Measurements from ENCODE around the gene FBXO38. TPM values are rescaled to one million over a fixed set of nuclear protein-coding genes. Genes with fewer than 3 reads are reported as not detected.

The FBXO38 gene
- total RNA-seq, 8 experiments from 2014 or later = 28.0 to 62.0 (median 37.5) TPM

DNA sequence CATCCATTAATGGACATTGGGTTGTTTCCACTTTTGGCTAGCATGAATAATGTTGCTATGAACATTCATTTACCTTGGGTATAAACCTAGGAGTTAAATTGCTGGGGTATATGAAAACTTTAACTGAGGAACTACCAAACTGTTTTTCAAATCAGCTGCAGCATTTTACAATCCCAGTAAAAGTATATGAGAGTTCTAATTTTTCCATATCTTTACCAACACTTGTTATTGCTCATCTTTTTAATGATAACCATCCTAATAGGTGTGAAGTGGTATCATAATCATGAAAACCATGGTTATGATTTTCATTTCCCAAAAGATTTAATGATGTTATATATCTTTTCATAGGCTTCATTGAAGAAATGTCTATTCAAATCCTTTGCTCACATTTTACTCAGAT is 15.5 kb upstream of the FBXO38 start:
- Histone ChIP-seq H3K27ac (no peak overlapping the region), H3K4me3 (no peak overlapping the region), H3K4me1 (replicated peaks in 1 of 2) (no peaks in the 10 kb centered on the region)
- no peak for ATAC-seq (replicated peaks in 6 of 8)
- in situ Hi-C loops (cut with MboI; ENCODE audit: low pct_unique_long_range_greater_than_20kb in 2 of 9, low sequenced_read_pairs in 9 of 9, unreplicated experiment in 9 of 9) = loop anchor here in 2 of 9 experiments (5.0 to 25.0 kb wide), 2 partner anchors 181 to 191 kb away; no protein-coding TSS in a partner anchor

DNA sequence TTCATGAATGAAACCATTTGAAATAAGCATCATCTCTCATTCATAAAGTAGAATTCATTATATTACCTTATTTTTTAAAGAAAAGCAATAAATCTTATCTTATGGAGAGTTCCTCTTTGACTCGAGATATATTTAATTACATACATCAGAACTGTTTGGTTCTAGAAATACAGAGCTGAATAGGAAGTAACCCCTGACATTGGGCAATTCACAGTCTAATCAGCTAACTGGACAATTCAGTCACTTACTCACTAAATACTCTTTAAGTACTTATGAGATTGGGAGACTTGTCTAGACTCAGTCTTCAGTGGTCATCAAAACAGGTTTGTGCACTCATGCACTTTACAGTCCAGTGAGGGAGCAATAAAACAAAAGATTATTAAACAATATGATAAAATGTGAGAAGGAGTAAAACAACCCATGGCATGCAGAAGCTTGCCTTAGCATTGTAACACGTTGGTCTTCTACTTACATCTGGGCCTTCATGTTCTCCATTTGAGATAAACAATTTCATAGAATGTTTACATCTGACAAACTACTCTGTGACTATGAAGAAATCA is 11.5 kb upstream of the FBXO38 start:
- Histone ChIP-seq H3K27ac (no peak overlapping the region), H3K4me3 (no peak overlapping the region), H3K4me1 (replicated peaks in 1 of 2) (no peaks in the 10 kb centered on the region)
- no peak for ATAC-seq (replicated peaks in 6 of 8)
- in situ Hi-C loops (cut with MboI; ENCODE audit: low pct_unique_long_range_greater_than_20kb in 2 of 9, low sequenced_read_pairs in 9 of 9, unreplicated experiment in 9 of 9) = loop anchor here in 1 of 9 experiments (25.0 kb wide), 1 partner anchor 185 kb away; no protein-coding TSS in a partner anchor
- WGBS, 10 experiments = 46 to 100% (median 75%) methylated on average over 1 to 2 of the region's 2 CpGs; no CpG with 5 or more reads in 1 of the 10 experiments

DNA sequence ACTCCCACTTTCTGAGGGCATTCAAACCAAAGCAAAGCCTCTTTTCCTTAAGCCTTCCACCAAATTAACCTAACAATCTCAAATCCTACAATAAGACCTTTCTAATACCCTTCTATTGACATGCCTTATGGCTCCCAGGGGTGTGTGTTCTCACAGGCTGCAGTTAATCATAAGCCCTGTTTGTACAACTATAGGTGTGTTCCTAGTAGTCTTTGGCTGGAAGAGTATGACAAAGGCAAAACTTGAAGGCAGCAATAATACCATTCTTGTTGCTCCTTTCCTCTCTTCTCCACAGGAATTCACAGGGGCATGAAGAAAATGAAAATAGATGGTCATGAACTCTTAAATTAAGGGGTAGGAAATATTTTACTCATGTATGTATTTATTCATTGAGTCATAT is 10.9 kb upstream of the FBXO38 start:
- in situ Hi-C loops (cut with MboI; ENCODE audit: low pct_unique_long_range_greater_than_20kb in 2 of 9, low sequenced_read_pairs in 9 of 9, unreplicated experiment in 9 of 9) = loop anchor here in 1 of 9 experiments (25.0 kb wide), 1 partner anchor 186 kb away; no protein-coding TSS in a partner anchor

DNA sequence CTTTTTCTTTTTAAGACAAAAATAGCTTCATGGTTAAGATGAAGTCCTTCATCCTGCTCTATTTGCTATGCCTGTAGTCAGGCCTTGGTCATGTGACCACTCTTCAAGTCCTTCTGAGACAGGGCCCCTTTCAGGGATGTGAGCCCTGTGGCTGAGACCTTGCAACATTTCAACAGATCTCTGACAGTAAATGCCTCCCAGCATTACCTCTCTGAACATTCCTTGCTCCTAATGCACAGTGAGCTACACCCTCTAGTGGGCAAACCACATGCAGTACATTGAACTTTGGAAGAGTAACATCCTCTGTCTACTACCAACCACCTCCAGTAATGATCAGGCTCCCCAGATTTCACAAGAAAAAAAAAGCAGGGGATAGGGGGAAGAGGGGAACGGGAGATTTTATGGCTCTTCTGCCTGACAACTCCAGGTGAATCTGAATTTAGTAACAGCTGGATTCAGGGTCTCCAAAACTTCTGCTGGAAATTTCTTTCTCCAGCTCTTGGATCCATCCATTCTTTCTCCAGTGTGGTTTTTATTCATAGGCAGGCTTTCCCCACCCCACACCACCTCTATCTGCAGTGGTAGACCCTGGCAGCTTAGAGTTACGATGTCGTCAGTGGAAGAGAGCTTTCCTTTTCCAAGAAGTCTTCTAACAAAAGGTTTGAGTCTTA is 8.9 kb upstream of the FBXO38 start:
- H3K4me1 ChIP-seq (replicated peaks in 1 of 2) = no peaks in the 10 kb centered on the region
- ATAC-seq (replicated peaks in 6 of 8) = peak in 7 of 8 experiments; percentile 36 to 99 (median 98)
- no peak overlapping the region for H3K4me3 ChIP-seq
- WGBS, 10 experiments = 14 to 100% (median 50%) methylated on average over 1 to 3 of the region's 3 CpGs; no CpG with 5 or more reads in 2 of the 10 experiments
- no peak overlapping the region for H3K27ac ChIP-seq
- in situ Hi-C loops (cut with MboI; ENCODE audit: low pct_unique_long_range_greater_than_20kb in 2 of 9, low sequenced_read_pairs in 9 of 9, unreplicated experiment in 9 of 9) = loop anchor here in 2 of 9 experiments (25.0 kb wide), 2 partner anchors 88 to 188 kb away; no protein-coding TSS in a partner anchor

More for the DNA sequence above, 10.9 kb upstream of the FBXO38 start:
- Histone ChIP-seq H3K4me1 (replicated peaks in 1 of 2) (no peaks in the 10 kb centered on the region), H3K4me3 (no peak overlapping the region), H3K27ac (no peak overlapping the region)
- ATAC-seq (replicated peaks in 6 of 8) = no peak

DNA sequence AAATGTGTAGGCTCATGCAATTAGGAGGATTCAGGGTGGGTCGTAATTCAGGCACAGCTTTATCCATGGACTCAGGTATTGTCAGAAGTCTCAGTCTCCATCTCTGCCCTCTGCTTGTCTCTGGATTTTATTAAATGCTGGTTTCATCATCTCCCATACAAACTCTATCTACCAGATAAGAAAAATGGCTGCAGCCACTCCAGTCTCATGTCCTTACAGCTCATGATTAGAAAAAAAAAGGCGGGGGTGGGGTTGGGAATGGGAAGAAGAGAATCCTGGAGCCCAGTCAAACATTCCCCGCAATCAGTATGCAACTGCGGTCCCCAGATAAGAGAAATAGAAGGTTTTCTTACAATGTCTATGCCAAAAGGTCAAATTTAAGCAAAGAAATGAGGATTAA is 7.6 kb upstream of the FBXO38 start:
- Histone ChIP-seq H3K27ac (no peak overlapping the region), H3K4me3 (no peak overlapping the region), H3K4me1 (replicated peaks in 1 of 2) (no peaks in the 10 kb centered on the region)
- ATAC-seq (replicated peaks in 6 of 8) = no peak
- in situ Hi-C loops (cut with MboI; ENCODE audit: low pct_unique_long_range_greater_than_20kb in 2 of 9, low sequenced_read_pairs in 9 of 9, unreplicated experiment in 9 of 9) = loop anchor here in 1 of 9 experiments (25.0 kb wide), 1 partner anchor 89 kb away; no protein-coding TSS in a partner anchor
- 20 to 100% (median 78%) methylated on average over 1 to 4 of the region's 4 CpGs; no CpG with 5 or more reads in 3 of the 10 experiments for WGBS, 10 experiments

DNA sequence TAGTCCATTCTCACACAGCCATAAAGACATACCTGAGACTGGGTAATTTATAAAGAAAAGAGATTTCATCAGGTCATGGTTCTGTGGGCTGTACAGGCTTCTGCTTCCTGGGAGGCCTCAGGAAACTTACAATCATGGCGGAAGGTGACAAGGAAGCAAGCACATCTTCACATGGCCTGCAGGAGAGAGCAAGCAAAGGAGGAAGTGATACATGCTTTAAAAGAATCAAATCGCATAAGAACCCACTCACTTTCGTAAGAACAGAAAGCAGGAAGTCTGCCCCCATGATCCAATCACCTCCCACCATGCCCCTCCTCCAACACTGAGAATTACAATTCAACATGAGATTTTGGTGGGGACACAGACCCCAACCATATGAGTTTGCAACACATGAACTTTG is 5.1 kb upstream of the FBXO38 start:
- Histone ChIP-seq H3K4me3 (no peak overlapping the region), H3K27ac (no peak overlapping the region), H3K4me1 (replicated peaks in 1 of 2) (peaks cover 4 to 7% of the 10 kb centered on the region in 2 donors)
- ATAC-seq (replicated peaks in 6 of 8) = no peak
- in situ Hi-C loops (cut with MboI; ENCODE audit: low pct_unique_long_range_greater_than_20kb in 2 of 9, low sequenced_read_pairs in 9 of 9, unreplicated experiment in 9 of 9) = loop anchor here in 1 of 9 experiments (25.0 kb wide), 1 partner anchor 91 kb away; no protein-coding TSS in a partner anchor
- WGBS, 10 experiments = 71 to 100% (median 100%) methylated on average over 2 to 3 of the region's 3 CpGs; no CpG with 5 or more reads in 3 of the 10 experiments

DNA sequence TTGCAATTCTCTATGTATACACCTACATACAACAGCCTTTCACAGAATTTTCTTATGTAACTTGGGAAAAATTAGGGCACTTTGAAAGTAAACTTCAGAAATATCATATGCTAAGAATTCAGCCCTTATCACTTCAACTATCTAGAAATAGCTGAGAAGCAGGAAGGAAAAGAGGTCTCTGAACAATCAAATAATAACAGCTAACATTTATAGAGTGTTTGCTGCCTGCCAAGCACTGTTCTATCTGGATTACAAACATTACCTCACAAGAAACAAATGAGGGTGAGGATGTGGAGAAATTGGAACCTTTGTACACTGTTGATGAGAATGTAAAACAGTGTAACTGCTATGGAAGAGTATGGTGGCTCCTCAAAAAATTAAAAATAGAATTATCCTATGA is 4.4 kb upstream of the FBXO38 start:
- Histone ChIP-seq H3K4me3 (no peak overlapping the region), H3K27ac (no peak overlapping the region), H3K4me1 (replicated peaks in 1 of 2) (peaks cover 4 to 7% of the 10 kb centered on the region in 2 donors)
- ATAC-seq (replicated peaks in 6 of 8) = no peak
- in situ Hi-C loops (cut with MboI; ENCODE audit: low pct_unique_long_range_greater_than_20kb in 2 of 9, low sequenced_read_pairs in 9 of 9, unreplicated experiment in 9 of 9) = loop anchor here in 1 of 9 experiments (25.0 kb wide), 1 partner anchor 92 kb away; no protein-coding TSS in a partner anchor

DNA sequence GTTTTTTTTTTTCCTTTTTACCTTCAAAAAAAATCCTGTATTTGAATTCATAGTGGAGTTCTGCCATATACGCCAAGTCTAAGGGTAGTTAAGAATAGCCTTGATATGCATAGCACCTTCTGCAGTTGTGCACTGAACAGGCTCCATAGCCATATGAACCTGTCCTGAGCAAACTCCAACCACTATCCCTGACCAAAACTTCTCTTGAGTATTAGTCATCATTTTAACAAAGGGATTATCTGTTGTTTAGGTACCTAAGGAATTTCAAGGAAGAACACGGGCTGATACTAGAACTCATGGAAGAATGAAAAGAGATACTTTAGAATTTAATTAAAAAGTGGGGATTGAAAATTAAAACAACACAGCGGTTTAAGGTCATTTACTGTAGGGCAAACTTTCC is 1.9 kb upstream of the FBXO38 start:
- peaks cover 11 to 19% of the 10 kb centered on the region in 2 donors for H3K4me1 ChIP-seq (replicated peaks in 1 of 2)
- 50 to 100% (median 91%) methylated on average over 1 to 3 of the region's 3 CpGs; no CpG with 5 or more reads in 2 of the 10 experiments for WGBS, 10 experiments
- no peak overlapping the region for H3K27ac ChIP-seq
- in situ Hi-C loops (cut with MboI; ENCODE audit: low pct_unique_long_range_greater_than_20kb in 2 of 9, low sequenced_read_pairs in 9 of 9, unreplicated experiment in 9 of 9) = loop anchor here in 1 of 9 experiments (25.0 kb wide), 1 partner anchor 95 kb away; no protein-coding TSS in a partner anchor
- ATAC-seq (replicated peaks in 6 of 8) = no peak
- H3K4me3 ChIP-seq = peak overlapping the region in 3 of 5 donors; percentile 74 to 85 (median 74)

DNA sequence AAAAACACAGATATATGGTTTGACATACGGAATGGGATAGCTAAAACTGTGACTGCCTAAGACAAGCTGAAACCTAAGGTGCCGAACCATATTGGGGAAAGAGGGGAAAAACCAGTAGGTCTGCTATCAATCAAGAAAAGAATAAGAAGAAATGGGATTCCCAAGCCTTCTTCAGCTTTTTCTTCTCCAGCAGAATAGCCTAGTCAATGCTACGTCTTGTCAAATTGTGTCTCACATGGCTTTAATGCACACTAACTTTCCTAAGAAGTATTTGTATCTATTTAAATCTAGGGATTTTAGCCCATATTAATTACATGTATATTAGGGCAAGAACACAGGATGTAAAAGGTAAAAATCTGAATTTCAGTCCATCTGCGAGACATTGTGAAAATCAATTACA is 797 bp upstream of the FBXO38 start:
- ATAC-seq (replicated peaks in 6 of 8) = no peak
- Histone ChIP-seq H3K4me1 (replicated peaks in 1 of 2) (peaks cover 11 to 19% of the 10 kb centered on the region in 2 donors), H3K4me3 (peak overlapping the region; percentile 74 to 85 (median 74)), H3K27ac (peak overlapping the region in 1 of 2 donors; percentile 84)
- in situ Hi-C loops (cut with MboI; ENCODE audit: low pct_unique_long_range_greater_than_20kb in 2 of 9, low sequenced_read_pairs in 9 of 9, unreplicated experiment in 9 of 9) = loop anchor here in 1 of 9 experiments (25.0 kb wide), 1 partner anchor 96 kb away; no protein-coding TSS in a partner anchor
- 14 to 64% (median 33%) methylated on average over 1 to 4 of the region's 4 CpGs for WGBS, 10 experiments

DNA sequence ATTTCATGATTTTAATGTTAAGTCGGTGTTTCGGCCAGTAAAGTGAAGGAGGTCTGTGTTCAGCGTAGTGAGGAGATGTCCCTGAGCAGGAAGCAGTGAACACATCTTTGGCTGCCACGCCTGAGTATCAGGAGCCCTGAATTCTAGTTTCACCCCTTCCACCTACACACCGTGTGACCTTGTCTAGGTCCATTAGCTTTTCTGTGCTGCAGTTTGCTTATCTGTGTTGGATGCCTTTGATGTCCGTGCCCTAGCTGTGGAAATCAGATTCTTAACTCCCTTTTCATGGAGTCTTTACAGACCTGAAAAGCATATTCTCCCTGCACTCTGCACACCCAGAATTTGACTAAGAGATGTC is 601 bp downstream of the FBXO38 start:
- 0 to 2% (median 0%) methylated on average over 1 to 6 of the region's 6 CpGs; no CpG with 5 or more reads in 5 of the 10 experiments for WGBS, 10 experiments
- in situ Hi-C loops (cut with MboI; ENCODE audit: low pct_unique_long_range_greater_than_20kb in 2 of 9, low sequenced_read_pairs in 9 of 9, unreplicated experiment in 9 of 9) = loop anchor here in 1 of 9 experiments (25.0 kb wide), 1 partner anchor 97 kb away; no protein-coding TSS in a partner anchor
- Histone ChIP-seq H3K4me1 (replicated peaks in 1 of 2) (peaks cover 11 to 19% of the 10 kb centered on the region in 2 donors), H3K27ac (peak overlapping the region; percentile 80 to 91), H3K4me3 (peak overlapping the region; percentile 74 to 85 (median 74))
- peak in 4 of 8 experiments; percentile 0 to 10 (median 7) for ATAC-seq (replicated peaks in 6 of 8)

DNA sequence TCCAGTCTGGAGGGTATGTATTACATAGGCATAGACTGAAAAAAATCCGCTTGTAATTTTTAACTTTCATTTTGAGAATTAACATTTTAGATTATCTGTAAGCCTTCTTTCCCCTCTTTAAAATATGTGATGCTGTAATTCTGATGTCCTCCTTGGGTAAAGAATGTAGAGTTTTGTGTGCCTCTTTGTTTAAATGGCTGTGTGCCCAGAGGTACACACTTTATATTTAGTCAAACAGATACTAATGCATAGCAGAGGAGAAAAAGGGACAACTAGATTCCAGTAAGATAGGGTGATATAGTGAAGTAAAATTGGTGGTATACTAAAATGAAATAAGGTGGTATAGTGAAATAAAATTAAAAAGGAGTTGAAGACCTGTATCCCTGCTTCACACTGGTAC is 1.3 kb downstream of the FBXO38 start:
- ATAC-seq (replicated peaks in 6 of 8) = no peak
- 67 to 100% (median 100%) methylated on average over 1 of the region's 1 CpG; no CpG with 5 or more reads in 2 of the 10 experiments for WGBS, 10 experiments
- peaks cover 11 to 19% of the 10 kb centered on the region in 2 donors for H3K4me1 ChIP-seq (replicated peaks in 1 of 2)
- peak overlapping the region in 3 of 5 donors; percentile 74 to 85 (median 74) for H3K4me3 ChIP-seq
- in situ Hi-C loops (cut with MboI; ENCODE audit: low pct_unique_long_range_greater_than_20kb in 2 of 9, low sequenced_read_pairs in 9 of 9, unreplicated experiment in 9 of 9) = loop anchor here in 1 of 9 experiments (25.0 kb wide), 1 partner anchor 98 kb away; no protein-coding TSS in a partner anchor
- no peak overlapping the region for H3K27ac ChIP-seq

DNA sequence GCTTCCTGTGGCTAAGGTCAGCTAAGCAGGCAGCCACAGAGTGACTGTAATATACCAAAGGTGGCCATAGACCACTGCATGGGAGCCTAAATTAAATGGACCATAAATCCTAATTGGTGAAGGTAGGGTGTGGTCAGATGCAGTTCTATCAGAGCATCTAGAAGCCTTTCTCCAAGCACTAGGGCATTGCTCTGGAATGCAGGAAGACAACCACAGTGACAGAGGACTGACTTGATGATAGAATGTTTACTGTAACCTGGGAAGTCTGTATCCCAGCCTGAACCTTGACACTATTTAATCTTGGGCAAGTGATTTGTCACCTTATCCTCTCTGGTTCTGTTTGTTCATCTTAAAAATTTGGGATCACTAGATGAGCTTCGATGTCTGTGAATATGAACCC is 2.3 kb downstream of the FBXO38 start:
- no peak for ATAC-seq (replicated peaks in 6 of 8)
- Histone ChIP-seq H3K4me3 (no peak overlapping the region), H3K4me1 (replicated peaks in 1 of 2) (peaks cover 11 to 19% of the 10 kb centered on the region in 2 donors), H3K27ac (no peak overlapping the region)
- 100% methylated on average over 1 of the region's 1 CpG; no CpG with 5 or more reads in 4 of the 10 experiments for WGBS, 10 experiments
- in situ Hi-C loops (cut with MboI; ENCODE audit: low pct_unique_long_range_greater_than_20kb in 2 of 9, low sequenced_read_pairs in 9 of 9, unreplicated experiment in 9 of 9) = loop anchor here in 1 of 9 experiments (25.0 kb wide), 1 partner anchor 99 kb away; no protein-coding TSS in a partner anchor

DNA sequence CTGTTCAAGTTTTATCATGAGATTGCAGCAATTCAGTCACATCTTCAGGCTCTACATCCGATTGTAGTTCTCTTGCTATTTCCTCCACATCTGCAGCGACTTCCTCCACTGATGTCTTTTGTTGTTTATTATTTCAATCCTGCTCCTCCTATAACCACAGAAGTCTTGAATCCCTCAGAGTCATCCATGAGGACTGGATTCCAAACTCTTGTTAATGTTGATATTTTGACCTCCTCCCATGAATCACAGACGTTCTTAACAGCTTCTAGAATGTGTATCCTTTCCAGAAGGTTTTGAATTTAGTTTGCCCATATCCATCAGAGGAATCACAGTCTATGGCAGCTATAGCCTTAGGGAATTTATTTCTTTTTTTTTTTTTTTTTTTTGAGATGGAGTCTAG is 3.6 kb downstream of the FBXO38 start:
- 7 to 100% (median 84%) methylated on average over 2 to 3 of the region's 3 CpGs; no CpG with 5 or more reads in 1 of the 10 experiments for WGBS, 10 experiments
- Histone ChIP-seq H3K4me3 (no peak overlapping the region), H3K4me1 (replicated peaks in 1 of 2) (peaks cover 11 to 12% of the 10 kb centered on the region in 2 donors), H3K27ac (no peak overlapping the region)
- in situ Hi-C loops (cut with MboI; ENCODE audit: low pct_unique_long_range_greater_than_20kb in 2 of 9, low sequenced_read_pairs in 9 of 9, unreplicated experiment in 9 of 9) = loop anchor here in 1 of 9 experiments (25.0 kb wide), 1 partner anchor 100 kb away; no protein-coding TSS in a partner anchor
- peak in 1 of 8 experiments; percentile 4 for ATAC-seq (replicated peaks in 6 of 8)
